Measurements from ENCODE around the gene MAPRE3. TPM values are rescaled to one million over a fixed set of nuclear protein-coding genes. Genes with fewer than 3 reads are reported as not detected.

The MAPRE3 gene
- total RNA-seq, 1 donor from 2014 or later: 1.8 TPM

DNA sequence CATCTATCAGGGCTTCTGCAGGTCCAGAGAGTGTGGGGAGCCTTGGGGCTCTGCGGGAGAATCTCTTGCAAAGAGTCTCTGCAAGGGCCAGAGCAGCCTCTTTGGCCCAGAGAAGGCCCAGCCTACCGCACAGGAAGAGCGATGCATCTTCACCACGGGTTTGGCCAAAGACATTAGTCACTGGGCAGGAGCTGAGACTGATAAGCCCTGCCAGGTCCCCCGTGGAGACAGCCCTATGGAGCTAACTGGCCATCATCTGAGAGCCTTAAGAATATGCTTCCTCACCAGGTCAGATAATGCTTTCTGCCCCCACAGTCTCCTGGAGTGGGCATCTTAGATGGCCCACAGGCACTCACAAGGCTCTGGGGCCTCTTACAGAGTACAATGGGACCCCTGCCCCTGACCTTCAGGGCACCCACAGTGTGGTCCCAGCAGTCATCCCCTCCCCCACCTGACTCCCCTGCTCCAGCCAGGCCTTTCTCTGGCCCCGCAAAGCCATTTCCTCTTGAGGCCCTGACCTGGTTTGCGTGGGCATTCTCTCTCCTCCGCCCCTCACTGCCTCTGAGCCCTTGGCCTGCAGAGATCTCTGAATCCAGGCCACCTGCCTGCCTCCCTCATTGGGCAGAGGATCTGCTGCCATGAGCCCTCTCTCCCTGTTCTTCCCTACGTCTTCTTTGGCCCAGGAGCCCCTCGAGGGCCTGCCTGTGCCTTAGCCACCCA, 31.9 kb upstream of the MAPRE3 start:
- peaks cover 7% of the 10 kb centered on the region for H3K27me3 Mint-ChIP-seq (ENCODE audit: low read depth)
- intact Hi-C loops (cut with micrococcal nuclease): no loop called here
- no peaks in the 10 kb centered on the region for H3K36me3 Mint-ChIP-seq (ENCODE audit: low read depth)
- no peak overlapping the region for H3K27ac Mint-ChIP-seq
- no peak overlapping the region for H3K4me3 Mint-ChIP-seq (ENCODE audit: low read depth)
- no peaks in the 10 kb centered on the region for H3K9me3 Mint-ChIP-seq
- H3K4me1 Mint-ChIP-seq (ENCODE audit: low read depth): no peaks in the 10 kb centered on the region
- no peak for DNase-seq (ENCODE audit: low spot score)

DNA sequence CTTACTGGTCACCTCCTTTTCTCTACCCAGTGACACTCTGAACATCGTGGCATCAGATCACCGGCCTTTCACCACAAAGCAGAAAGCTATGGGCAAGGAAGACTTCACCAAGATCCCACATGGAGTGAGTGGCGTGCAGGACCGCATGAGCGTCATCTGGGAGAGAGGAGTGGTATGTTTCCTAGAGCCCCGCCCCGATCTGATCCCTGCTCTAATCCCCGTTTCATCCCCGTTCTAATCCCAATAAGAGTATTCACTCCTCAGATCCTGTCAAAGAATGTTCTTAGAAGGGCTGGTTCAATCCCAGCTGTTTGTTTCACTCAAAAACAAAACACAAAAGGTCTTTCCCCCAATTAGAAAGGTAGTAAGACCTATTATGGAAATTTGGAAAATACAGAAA, 30.4 kb upstream of the MAPRE3 start:
- H3K36me3 Mint-ChIP-seq (ENCODE audit: low read depth): no peaks in the 10 kb centered on the region
- no peak overlapping the region for H3K4me3 Mint-ChIP-seq (ENCODE audit: low read depth)
- DNase-seq (ENCODE audit: low spot score): no peak
- no peak overlapping the region for H3K27ac Mint-ChIP-seq
- H3K9me3 Mint-ChIP-seq: no peaks in the 10 kb centered on the region
- intact Hi-C loops (cut with micrococcal nuclease): no loop called here
- H3K27me3 Mint-ChIP-seq (ENCODE audit: low read depth): peaks cover 7% of the 10 kb centered on the region
- H3K4me1 Mint-ChIP-seq (ENCODE audit: low read depth): no peaks in the 10 kb centered on the region

DNA sequence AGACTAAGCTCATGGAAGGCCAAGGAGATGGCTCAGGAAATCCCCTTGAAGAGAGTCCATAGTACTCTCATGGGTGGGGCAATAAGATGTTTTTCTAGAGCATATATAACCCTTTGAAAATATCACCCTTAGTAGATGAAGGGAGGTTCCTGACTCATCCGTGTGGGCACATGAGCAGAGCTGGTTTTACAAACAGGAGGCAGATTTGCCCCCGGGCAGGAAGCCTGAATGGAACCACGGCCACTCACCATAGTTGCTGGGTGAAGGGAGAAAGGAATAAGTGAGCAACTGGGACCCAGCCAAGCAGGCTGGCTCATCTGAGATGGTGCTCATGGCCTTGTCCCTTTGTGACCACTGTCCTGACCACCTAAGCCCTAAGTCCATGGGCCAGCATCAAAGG, 29.0 kb upstream of the MAPRE3 start:
- Mint-ChIP-seq H3K36me3 (ENCODE audit: low read depth) (no peaks in the 10 kb centered on the region), H3K4me3 (ENCODE audit: low read depth) (no peak overlapping the region), H3K9me3 (no peaks in the 10 kb centered on the region), H3K27ac (no peak overlapping the region), H3K4me1 (ENCODE audit: low read depth) (no peaks in the 10 kb centered on the region), H3K27me3 (ENCODE audit: low read depth) (peaks cover 8% of the 10 kb centered on the region)
- no peak for DNase-seq (ENCODE audit: low spot score)
- intact Hi-C loops (cut with micrococcal nuclease): no loop called here

DNA sequence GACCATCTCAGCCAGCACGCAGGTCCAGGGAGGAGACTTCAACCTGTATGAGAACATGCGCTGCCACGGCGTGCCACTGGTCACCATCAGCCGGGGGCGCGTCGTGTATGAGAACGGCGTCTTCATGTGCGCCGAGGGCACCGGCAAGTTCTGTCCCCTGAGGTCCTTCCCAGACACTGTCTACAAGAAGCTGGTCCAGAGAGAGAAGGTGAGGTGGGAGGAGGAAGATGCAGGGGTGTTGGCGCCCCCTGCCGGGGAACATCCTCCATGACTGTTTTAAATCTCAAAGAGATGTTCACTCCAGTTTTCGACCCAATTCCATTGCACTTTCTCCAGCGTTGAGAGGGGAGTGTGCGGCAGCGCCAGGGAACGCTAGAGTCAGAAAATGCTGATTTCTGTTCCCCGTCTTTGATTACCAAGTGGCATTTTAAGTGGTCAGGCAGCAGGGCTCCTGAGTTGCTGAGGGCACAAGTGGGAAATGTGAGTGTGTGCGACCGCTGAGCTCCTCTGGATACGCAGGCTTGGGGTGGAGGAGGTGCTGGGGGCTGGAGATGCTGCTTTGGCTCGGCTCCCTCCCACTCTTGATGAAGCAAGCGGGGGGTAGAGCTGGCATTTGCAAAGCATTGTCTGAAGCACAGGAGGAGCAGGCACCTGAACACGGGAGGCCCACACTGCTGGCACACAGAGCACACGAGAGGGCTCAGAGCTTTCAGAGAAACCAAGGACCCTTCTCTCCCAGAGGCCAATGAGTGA, 27.7 kb upstream of the MAPRE3 start:
- H3K9me3 Mint-ChIP-seq: no peaks in the 10 kb centered on the region
- H3K36me3 Mint-ChIP-seq (ENCODE audit: low read depth): no peaks in the 10 kb centered on the region
- intact Hi-C loops (cut with micrococcal nuclease): loop anchor here (1.0 kb wide), 1 partner anchor 96 kb away; no protein-coding TSS in a partner anchor
- no peaks in the 10 kb centered on the region for H3K4me1 Mint-ChIP-seq (ENCODE audit: low read depth)
- DNase-seq (ENCODE audit: low spot score): peak; percentile 44
- H3K27ac Mint-ChIP-seq: no peak overlapping the region
- peaks cover 8% of the 10 kb centered on the region for H3K27me3 Mint-ChIP-seq (ENCODE audit: low read depth)
- no peak overlapping the region for H3K4me3 Mint-ChIP-seq (ENCODE audit: low read depth)

DNA sequence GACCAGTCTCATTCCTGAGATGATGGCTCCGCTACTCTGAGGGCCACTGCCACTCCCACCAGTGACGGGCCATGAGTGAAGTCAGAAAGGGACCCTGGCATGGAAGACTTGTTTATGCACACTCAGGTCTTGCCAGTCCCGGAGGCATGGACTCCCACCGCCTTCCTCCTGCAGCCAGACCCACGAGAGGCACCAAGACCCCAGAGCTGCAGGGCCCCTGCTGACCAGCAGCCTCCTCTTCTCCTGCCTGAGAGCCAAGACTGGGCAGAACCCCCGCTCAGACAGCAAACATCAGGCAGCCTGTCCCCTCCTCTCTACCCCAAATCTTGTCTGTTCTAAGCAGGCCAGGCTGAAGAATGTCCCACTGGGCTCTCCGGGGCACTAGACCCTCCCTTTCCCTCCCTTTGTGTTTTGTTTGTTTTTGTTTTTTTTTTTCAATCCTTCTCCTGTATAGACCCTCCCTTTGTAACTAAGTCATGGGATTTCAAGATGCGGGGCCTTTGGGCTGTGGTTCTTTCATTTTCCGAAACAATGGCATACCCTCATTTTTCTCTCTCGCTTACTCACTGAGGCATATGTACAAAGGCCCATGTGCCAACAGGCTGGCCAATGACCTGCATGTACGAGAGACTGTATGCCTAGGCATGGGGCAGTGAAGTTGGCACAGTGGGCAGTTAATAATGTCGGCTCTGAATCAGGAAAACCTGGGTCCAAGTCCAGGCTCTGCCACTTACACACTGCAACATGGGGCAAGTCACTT, 24.3 kb upstream of the MAPRE3 start:
- Mint-ChIP-seq H3K36me3 (ENCODE audit: low read depth) (no peaks in the 10 kb centered on the region), H3K4me3 (ENCODE audit: low read depth) (no peak overlapping the region), H3K4me1 (ENCODE audit: low read depth) (no peaks in the 10 kb centered on the region), H3K27ac (no peak overlapping the region), H3K9me3 (no peaks in the 10 kb centered on the region), H3K27me3 (ENCODE audit: low read depth) (peaks cover 6% of the 10 kb centered on the region)
- no peak for DNase-seq (ENCODE audit: low spot score)
- intact Hi-C loops (cut with micrococcal nuclease): no loop called here

DNA sequence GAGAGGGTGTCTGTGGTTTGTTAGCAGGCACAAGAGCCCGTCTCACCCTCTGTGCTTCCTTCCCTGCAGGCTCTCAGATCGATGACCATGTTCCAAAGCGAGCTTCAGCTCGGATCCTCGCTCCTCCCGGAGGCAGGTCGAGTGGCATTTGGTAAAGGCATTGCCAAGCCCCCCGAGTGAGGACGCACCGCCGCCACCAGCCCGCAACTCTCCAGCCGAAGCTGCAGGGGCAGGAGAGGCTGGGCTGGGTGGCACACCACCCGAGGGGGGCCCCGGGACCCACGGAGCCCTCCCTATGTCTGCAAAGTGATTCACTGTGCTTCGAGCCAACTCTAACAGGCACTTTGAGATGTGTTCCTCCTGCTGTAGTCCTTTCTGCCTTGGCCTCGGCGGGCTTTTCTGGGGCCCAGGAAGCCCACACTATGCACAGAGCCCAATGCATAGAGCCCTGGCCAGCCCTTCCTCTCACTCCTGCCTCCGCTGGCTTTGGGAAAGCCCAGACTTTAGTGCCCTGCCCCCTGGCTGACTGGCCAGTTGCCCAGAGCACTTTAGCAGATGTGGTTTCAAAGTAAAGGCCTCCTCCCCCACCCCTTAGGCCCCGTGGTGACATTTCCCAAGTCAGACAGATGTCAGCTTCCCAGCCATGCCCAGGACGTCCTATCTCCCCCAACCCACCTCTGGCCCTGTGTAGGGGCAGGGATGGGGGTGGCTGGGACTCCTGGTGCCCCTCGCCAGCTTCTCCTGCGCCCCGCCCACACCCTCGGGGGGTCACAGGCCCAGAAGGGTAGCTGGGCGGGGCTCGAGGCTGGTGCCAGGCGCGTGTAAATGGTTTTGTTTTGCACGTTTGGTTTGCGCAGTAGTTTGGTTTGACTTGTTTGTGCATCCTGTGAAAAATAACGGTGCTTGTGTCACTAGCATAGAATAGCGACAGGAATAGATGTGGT, 23.3 kb upstream of the MAPRE3 start:
- no peaks in the 10 kb centered on the region for H3K36me3 Mint-ChIP-seq (ENCODE audit: low read depth)
- no peak overlapping the region for H3K27ac Mint-ChIP-seq
- H3K9me3 Mint-ChIP-seq: no peaks in the 10 kb centered on the region
- H3K4me1 Mint-ChIP-seq (ENCODE audit: low read depth): no peaks in the 10 kb centered on the region
- intact Hi-C loops (cut with micrococcal nuclease): no loop called here
- DNase-seq (ENCODE audit: low spot score): no peak
- H3K4me3 Mint-ChIP-seq (ENCODE audit: low read depth): no peak overlapping the region
- H3K27me3 Mint-ChIP-seq (ENCODE audit: low read depth): peaks cover 6% of the 10 kb centered on the region

DNA sequence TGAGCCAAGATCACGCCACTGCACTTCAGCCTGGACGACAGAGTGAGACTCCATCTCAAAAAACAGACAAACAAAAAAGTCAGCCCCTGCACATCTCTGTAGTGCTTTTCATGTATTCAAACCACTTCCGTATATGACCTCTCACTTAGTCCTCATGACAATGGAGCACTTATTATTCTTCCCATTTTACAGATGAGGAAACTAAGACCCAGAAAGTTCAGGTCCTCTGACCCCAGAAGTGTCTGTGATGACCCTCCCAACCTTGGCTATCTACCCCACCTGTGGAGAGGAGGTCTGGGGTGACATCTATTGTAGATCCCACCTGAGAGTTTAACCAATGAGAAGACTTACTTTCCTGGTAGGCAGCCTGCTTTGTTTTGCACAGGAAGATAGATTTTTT, 21.6 kb upstream of the MAPRE3 start:
- H3K36me3 Mint-ChIP-seq (ENCODE audit: low read depth): no peaks in the 10 kb centered on the region
- intact Hi-C loops (cut with micrococcal nuclease): no loop called here

DNA sequence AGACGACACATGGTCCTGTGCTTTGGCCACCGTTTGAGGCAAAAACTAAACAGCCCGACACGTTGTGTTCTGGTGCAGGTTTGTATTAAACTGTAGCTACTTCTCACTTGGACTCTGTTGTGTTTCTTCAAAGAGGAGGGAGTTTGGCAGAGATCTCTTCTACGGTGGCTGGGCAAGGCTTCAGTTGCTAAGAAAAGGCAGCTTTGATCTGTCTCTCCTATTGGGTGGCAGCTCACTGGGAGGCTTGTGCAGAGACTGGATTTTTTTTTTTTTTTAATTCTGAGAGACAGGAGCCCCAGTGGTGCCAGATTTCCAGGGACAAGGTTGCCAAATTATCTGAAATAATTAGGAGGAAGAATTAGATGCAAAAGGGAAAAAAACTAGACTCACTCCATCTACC, 20.2 kb upstream of the MAPRE3 start:
- Mint-ChIP-seq H3K9me3 (no peaks in the 10 kb centered on the region), H3K4me1 (ENCODE audit: low read depth) (no peaks in the 10 kb centered on the region), H3K36me3 (ENCODE audit: low read depth) (no peaks in the 10 kb centered on the region), H3K4me3 (ENCODE audit: low read depth) (no peak overlapping the region), H3K27me3 (ENCODE audit: low read depth) (peaks cover 13% of the 10 kb centered on the region), H3K27ac (no peak overlapping the region)
- intact Hi-C loops (cut with micrococcal nuclease): no loop called here
- no peak for DNase-seq (ENCODE audit: low spot score)

More for the DNA sequence above, 21.6 kb upstream of the MAPRE3 start:
- no peak for DNase-seq (ENCODE audit: low spot score)
- Mint-ChIP-seq H3K27ac (no peak overlapping the region), H3K9me3 (no peaks in the 10 kb centered on the region), H3K4me1 (ENCODE audit: low read depth) (no peaks in the 10 kb centered on the region), H3K4me3 (ENCODE audit: low read depth) (no peak overlapping the region), H3K27me3 (ENCODE audit: low read depth) (peaks cover 5% of the 10 kb centered on the region)

DNA sequence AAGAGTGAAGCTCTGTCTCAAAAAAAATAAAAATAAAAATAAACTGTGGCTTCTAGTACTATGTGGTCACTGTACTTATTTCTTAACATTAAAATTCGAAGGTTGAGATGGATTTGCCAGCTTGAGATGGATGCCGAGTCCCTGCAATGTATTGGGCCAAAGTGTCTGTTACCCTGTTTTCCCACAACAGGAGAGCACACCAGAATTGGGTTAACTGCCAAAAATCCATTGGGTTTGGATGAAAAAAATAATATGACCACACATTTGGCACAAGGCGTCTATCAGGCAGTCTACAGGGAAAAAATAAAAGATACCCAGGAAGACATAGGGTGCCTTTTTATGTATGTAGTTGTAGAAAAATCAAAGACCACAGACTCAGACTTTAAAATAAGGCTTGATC, 19.2 kb upstream of the MAPRE3 start:
- intact Hi-C loops (cut with micrococcal nuclease): no loop called here
- no peak overlapping the region for H3K4me3 Mint-ChIP-seq (ENCODE audit: low read depth)
- H3K27me3 Mint-ChIP-seq (ENCODE audit: low read depth): peaks cover 14% of the 10 kb centered on the region
- no peaks in the 10 kb centered on the region for H3K36me3 Mint-ChIP-seq (ENCODE audit: low read depth)
- H3K27ac Mint-ChIP-seq: no peak overlapping the region
- DNase-seq (ENCODE audit: low spot score): no peak
- H3K4me1 Mint-ChIP-seq (ENCODE audit: low read depth): no peaks in the 10 kb centered on the region
- H3K9me3 Mint-ChIP-seq: no peaks in the 10 kb centered on the region

DNA sequence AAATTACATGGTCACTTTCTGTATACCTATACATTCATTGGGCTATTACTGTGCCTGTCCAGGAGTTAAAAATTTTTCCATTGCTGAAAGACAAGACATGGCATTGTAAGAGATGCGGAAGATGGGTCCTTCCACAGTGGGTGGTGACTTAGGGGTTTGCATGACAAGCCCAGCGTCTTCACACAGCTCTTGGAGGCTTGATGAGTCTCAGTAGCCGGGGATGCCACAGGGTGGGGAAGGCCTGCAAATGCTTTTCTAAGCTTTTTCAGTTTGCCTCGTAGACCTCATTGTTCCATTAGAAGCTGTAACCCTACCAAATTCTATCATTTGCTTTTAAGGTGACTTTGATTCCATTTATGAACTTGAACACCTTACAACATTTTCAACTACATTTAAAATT, 18.1 kb upstream of the MAPRE3 start:
- Mint-ChIP-seq H3K4me1 (ENCODE audit: low read depth) (no peaks in the 10 kb centered on the region), H3K27me3 (ENCODE audit: low read depth) (peaks cover 18% of the 10 kb centered on the region), H3K27ac (no peak overlapping the region), H3K9me3 (no peaks in the 10 kb centered on the region), H3K4me3 (ENCODE audit: low read depth) (no peak overlapping the region), H3K36me3 (ENCODE audit: low read depth) (no peaks in the 10 kb centered on the region)
- intact Hi-C loops (cut with micrococcal nuclease): no loop called here
- DNase-seq (ENCODE audit: low spot score): no peak

DNA sequence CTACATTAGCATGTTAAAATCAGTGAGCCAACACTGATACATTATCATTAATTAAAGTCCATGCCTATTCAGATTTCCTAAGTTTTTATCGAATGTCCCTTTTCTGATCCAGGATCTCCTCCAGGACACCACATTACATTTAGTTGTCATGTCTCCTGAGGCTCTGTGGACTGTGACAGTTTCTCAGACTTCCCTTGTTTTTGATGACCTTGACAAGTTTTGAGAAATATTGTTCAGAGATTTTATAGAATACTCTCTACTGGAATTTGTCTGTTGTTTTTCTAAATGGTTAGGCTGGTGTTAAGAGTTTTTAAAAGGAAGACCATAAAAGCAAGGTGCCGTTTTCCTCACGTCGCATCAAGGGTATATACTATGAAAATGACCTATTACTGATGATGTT, 16.3 kb upstream of the MAPRE3 start:
- no peak overlapping the region for H3K4me3 Mint-ChIP-seq (ENCODE audit: low read depth)
- no peaks in the 10 kb centered on the region for H3K4me1 Mint-ChIP-seq (ENCODE audit: low read depth)
- intact Hi-C loops (cut with micrococcal nuclease): no loop called here
- peaks cover 26% of the 10 kb centered on the region for H3K27me3 Mint-ChIP-seq (ENCODE audit: low read depth)
- no peak overlapping the region for H3K27ac Mint-ChIP-seq
- no peaks in the 10 kb centered on the region for H3K36me3 Mint-ChIP-seq (ENCODE audit: low read depth)
- no peak for DNase-seq (ENCODE audit: low spot score)
- no peaks in the 10 kb centered on the region for H3K9me3 Mint-ChIP-seq

DNA sequence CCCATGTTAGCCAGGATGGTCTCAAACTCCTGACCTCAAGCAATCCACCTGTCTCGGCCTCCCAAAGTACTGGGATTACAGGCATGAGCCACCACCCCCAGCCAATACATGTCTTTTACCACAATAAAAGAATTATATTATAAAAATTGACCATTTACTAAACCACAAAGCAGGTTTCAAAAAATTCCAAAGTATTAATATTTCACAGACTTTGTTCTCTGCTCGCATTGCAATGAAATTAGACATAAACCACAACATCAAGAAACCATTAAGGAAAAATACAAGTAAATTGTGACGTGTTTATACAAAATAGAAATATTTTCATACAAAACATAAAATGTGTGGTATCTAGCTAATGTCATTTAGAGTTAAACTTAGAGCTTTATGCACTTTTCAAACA, 13.4 kb upstream of the MAPRE3 start:
- H3K27ac Mint-ChIP-seq: no peak overlapping the region
- no peaks in the 10 kb centered on the region for H3K36me3 Mint-ChIP-seq (ENCODE audit: low read depth)
- H3K27me3 Mint-ChIP-seq (ENCODE audit: low read depth): peaks cover 36% of the 10 kb centered on the region
- no peaks in the 10 kb centered on the region for H3K9me3 Mint-ChIP-seq
- no peak for DNase-seq (ENCODE audit: low spot score)
- no peaks in the 10 kb centered on the region for H3K4me1 Mint-ChIP-seq (ENCODE audit: low read depth)
- H3K4me3 Mint-ChIP-seq (ENCODE audit: low read depth): no peak overlapping the region
- intact Hi-C loops (cut with micrococcal nuclease): no loop called here
